ENCODE data around the gene RACGAP1.

- TF ChIP-seq CTCF (IDR thresholded peaks at IDR 0.05) (no peak), POLR2AphosphoS5 (IDR thresholded peaks at IDR 0.05; ENCODE audit: low read depth, low read length) (no peak), TCF7L2 (IDR thresholded peaks at IDR 0.05; ENCODE audit: low read depth, low read length) (no peak)
Measured at GRCh38 chr12:50069539-50069938, 44.2 kb upstream of the RACGAP1 start.
